ENCODE results near the gene NUBP2. TPM values are rescaled to one million over a fixed set of nuclear protein-coding genes. Genes with fewer than 3 reads are reported as not detected.

The NUBP2 gene
- total RNA-seq, 1 donor, result 26.2 TPM

DNA sequence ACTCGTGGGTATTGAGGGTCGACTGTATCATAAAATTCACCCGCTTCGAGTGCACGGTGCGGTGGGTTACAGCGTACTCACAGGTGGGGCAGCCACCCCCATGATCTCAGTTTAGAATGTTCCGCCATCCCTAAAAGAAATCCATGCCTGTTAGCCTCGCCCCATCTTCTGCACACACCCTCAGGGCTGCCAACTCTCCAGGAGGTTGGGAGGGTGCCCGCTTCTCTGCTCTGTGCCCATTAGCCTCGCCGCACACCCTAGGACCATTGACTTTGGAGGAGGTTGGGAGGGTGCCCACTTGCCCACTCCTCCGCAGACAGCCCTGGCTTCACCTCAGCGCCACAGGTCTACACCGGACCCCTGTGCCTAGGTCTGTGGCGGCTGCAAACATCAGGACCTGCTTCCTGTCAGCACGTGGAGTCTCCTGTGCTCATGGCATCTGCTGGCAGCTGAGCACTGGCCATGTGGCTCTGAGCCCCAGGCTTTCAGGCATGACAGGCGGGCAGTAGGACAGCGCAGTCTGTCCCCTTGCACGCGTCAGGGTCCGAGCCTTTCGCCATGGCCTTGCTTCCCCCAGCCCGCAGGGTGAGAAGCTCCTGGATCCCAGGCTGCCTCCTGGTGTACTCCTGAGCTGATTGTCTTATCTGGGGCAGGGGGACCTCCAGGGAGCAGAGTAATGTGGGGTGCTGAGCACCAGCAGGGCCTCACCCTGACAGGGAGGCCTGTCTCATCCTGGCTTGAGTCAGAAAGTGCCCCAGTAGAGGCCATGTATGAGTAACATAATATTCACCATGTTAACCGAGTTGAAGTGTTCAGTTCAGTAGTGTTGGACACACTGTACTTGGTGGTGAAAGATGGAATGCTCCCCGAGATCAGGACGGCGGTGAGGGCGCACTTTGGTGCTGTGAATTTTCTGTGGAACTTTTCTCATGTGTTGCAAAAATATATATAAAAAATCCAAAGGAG lies 33.3 kb upstream of the NUBP2 start:
- no peak overlapping the region for H3K4me3 ChIP-seq (ENCODE audit: low read length)
- H3K4me1 ChIP-seq (ENCODE audit: insufficient read depth, low read length), result no peaks in the 10 kb centered on the region
- no peaks in the 10 kb centered on the region for H3K27me3 ChIP-seq (ENCODE audit: insufficient read depth, low read length)
- no peaks in the 10 kb centered on the region for H3K9me3 ChIP-seq (ENCODE audit: low read depth, low read length)

DNA sequence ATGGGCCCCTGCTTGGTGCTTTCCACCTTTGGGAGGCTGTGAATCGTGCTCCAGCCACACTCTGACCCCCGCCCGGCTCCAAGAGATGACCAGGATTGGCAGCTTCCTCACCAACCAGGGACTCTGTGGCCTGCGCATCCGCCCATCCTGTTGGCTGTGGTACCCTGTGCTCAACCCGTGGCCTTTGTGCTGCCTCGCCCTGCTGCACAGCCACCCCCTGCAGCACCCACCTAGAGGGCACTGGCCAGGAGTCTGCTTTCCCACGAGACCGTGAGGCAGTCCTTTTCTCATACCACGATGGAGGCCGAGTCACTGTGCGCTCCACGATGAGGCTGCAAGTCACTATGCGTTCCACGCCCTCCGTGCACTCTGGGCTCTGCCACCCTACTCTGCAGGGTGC lies 30.8 kb upstream of the NUBP2 start:
- Histone ChIP-seq H3K4me3 (ENCODE audit: low read length) (no peak overlapping the region), H3K9me3 (ENCODE audit: low read depth, low read length) (no peaks in the 10 kb centered on the region), H3K27me3 (ENCODE audit: insufficient read depth, low read length) (no peaks in the 10 kb centered on the region), H3K4me1 (ENCODE audit: insufficient read depth, low read length) (no peaks in the 10 kb centered on the region)

DNA sequence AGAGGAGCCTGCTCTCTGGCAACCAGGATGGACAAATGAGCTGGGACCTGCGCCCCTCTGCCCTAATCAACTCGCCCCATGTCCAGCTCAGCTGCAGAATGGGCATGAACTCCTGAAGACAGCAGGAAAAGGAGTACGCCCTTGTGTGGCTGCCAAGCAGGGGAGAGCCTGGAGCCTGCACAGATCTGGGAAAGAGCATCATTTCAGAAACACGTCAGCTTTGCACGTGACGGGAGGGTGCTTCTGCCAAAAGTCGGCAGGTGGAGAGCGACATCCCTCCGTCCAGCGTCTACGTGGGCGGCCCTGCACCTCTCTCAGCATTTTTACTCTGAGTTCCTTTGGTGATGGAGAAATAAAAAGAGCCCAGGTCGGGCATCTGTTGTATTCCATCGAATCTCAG lies 29.9 kb upstream of the NUBP2 start:
- Histone ChIP-seq H3K4me3 (ENCODE audit: low read length) (no peak overlapping the region), H3K4me1 (ENCODE audit: insufficient read depth, low read length) (no peaks in the 10 kb centered on the region), H3K27me3 (ENCODE audit: insufficient read depth, low read length) (no peaks in the 10 kb centered on the region), H3K9me3 (ENCODE audit: low read depth, low read length) (no peaks in the 10 kb centered on the region)

DNA sequence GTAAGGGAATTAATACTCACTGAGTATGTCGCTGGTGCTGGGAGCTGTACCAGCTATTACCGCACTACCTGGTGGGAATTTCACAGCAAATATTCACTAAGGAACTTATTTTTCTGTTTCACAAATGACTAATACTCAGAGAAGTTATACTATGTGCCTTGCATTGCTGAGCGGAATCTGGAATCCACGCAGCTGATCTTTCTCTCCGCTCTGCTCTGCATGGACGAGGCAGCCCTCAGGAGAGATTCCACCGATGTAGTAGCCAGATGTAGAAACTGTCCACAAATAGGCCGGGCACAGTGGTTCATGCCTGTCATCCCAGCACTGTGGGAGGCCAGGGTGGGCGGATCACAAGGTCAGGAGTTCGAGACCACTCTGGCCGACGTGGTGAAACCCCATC lies 28.6 kb upstream of the NUBP2 start:
- no peaks in the 10 kb centered on the region for H3K27me3 ChIP-seq (ENCODE audit: insufficient read depth, low read length)
- no peaks in the 10 kb centered on the region for H3K4me1 ChIP-seq (ENCODE audit: insufficient read depth, low read length)
- no peaks in the 10 kb centered on the region for H3K9me3 ChIP-seq (ENCODE audit: low read depth, low read length)
- H3K4me3 ChIP-seq (ENCODE audit: low read length), result no peak overlapping the region

DNA sequence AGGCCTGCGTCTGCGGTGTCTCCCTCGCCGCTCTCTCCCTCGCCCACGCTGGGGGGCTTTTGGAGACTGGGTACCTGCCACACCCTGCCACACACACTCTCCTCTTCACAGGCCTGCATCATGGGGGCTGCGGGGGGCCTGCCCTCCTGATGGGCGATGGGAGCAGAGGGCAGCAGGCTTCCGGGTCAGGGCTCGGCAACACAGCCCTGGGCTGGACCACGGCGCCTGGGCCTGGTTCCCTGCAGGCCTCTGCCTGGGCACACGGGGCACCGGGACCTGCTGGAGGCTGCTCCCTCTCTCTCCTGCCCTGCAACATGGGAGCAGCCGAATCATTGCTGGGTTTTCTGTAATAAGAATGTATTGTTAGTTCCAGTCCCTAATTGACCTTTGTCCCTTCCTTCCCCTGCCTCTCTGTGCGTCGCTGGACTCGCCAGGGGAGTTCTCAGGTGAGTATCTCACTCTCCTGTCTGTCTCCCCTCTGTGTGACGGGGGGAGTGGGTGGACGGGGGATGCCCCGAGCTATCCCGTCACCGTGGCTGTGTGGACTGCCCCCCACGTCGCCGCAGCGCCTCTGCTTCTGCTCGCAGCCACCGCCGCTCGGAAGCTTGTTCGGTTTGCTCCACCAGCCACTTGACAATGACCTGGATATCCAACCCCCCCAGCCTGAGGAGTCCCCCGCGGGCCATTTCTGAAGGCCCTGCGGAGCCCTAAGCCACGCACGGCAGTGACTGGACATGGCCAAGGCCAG lies 24.9 kb upstream of the NUBP2 start:
- H3K9me3 ChIP-seq (ENCODE audit: low read depth, low read length), result no peaks in the 10 kb centered on the region
- no peak overlapping the region for H3K4me3 ChIP-seq (ENCODE audit: low read length)
- H3K4me1 ChIP-seq (ENCODE audit: insufficient read depth, low read length), result no peaks in the 10 kb centered on the region
- H3K27me3 ChIP-seq (ENCODE audit: insufficient read depth, low read length), result no peaks in the 10 kb centered on the region

DNA sequence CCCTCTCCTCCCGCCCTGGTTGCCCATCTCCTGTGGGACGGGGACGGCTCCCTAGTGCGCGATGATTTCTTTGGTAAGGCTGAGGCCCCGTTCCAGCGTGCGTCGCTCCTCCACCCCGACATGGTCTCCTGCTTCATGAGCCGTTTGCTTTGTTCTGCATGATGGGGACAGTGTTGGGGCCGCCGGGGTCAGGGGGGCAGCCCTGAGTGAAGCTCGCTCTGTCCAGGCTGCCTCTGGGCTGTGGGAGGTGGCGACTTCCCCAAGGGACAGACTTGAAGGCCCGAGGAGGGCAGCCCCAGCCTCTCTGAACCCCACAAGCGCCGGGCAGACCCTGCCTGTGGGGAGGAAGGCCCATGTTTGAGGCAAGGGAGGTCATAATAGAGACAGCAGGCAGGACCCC lies 23.8 kb upstream of the NUBP2 start:
- H3K4me3 ChIP-seq (ENCODE audit: low read length), result no peak overlapping the region
- H3K27me3 ChIP-seq (ENCODE audit: insufficient read depth, low read length), result no peaks in the 10 kb centered on the region
- H3K4me1 ChIP-seq (ENCODE audit: insufficient read depth, low read length), result no peaks in the 10 kb centered on the region
- no peaks in the 10 kb centered on the region for H3K9me3 ChIP-seq (ENCODE audit: low read depth, low read length)

DNA sequence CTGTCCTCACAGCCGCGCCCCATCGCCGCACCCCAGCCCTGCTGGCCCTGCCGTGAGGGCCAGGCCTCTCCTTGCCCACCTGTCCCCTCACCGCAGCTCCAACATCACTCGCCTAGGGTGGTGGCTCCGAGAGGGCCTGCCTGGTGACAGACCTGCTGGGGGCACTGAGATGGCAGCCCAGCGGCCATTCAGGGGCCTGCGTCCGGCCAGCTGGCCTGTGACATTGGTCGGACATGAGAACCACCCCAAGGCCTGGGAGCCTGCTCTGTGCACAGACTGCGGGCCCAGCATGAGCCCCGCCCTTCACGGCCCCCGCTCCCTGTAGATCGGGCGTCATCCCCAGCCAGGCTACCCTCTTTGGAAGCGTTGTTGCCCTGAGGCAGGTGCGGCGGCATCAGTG lies 23.2 kb upstream of the NUBP2 start:
- Histone ChIP-seq H3K4me3 (ENCODE audit: low read length) (no peak overlapping the region), H3K9me3 (ENCODE audit: low read depth, low read length) (no peaks in the 10 kb centered on the region), H3K4me1 (ENCODE audit: insufficient read depth, low read length) (no peaks in the 10 kb centered on the region), H3K27me3 (ENCODE audit: insufficient read depth, low read length) (no peaks in the 10 kb centered on the region)

DNA sequence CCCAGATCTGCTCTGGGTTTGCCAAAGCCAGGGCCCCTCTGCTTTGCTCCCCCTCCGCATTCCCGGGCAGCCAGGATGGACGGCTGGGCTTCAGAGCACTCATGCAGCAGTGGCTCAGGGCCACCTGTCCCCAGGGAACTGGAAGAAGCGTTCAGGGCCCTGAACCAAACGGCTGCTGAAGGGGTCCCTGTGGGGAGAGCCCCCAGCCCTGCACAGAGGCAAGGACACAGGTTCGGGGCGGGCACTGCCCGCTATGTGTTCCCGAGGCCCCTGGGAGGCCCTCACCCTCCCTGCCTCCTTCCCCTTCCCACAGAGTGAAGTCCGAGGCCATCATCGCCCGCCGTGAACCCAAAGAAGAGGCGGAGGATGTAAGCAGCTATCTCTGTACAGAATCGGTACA lies 21.8 kb upstream of the NUBP2 start:
- H3K4me1 ChIP-seq (ENCODE audit: insufficient read depth, low read length), result no peaks in the 10 kb centered on the region
- H3K27me3 ChIP-seq (ENCODE audit: insufficient read depth, low read length), result no peaks in the 10 kb centered on the region
- no peaks in the 10 kb centered on the region for H3K9me3 ChIP-seq (ENCODE audit: low read depth, low read length)
- no peak overlapping the region for H3K4me3 ChIP-seq (ENCODE audit: low read length)

DNA sequence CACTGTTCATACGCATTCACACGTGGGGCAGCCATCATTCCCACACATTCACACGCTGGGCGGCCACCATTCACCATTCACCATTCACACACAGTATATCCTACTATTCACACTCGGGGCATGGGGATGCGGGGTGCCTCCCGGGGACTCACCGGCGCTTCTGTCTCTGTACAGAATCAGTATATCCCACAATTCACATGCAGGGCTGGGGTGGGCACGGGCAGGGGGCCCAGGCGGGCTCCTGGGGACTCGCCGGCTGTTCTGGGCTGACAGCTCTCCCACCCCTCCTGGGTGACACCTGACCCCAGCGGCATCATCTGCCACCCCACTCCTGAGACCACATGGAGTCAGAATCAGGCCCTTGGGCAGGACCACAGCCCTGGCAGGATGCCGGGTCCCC lies 21.0 kb upstream of the NUBP2 start:
- no peaks in the 10 kb centered on the region for H3K27me3 ChIP-seq (ENCODE audit: insufficient read depth, low read length)
- no peak overlapping the region for H3K4me3 ChIP-seq (ENCODE audit: low read length)
- H3K4me1 ChIP-seq (ENCODE audit: insufficient read depth, low read length), result no peaks in the 10 kb centered on the region
- no peaks in the 10 kb centered on the region for H3K9me3 ChIP-seq (ENCODE audit: low read depth, low read length)

DNA sequence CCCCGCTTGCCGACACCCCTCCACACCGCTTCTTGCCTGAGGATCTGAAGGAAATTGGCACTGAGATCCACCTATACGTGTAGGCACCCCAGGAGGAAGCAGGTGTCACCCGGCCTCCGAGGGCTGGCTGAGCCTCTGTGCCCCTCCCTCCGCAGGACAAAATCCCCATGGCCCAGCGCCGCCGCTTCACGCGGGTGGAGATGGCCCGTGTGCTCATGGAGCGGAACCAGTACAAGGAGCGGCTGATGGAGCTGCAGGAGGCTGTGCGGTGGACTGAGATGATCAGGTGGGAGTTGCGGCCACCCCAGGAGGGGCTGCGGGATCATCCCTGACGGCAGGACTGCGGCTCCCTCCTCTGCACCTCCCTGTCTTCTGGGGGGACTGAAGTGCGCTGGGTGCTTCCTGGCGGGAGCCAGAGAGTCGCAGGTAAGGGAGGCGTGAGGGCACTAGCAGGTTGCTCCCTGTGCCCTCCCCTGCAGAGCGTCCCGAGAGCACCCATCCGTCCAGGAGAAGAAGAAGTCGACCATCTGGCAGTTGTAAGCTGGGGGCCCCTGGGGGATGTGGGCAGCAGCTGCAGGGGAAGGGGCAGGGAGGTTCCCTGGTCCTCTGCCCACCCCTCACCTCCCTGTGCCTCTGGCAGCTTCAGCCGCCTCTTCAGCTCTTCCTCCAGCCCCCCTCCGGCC lies 20.4 kb upstream of the NUBP2 start:
- no peak overlapping the region for H3K4me3 ChIP-seq (ENCODE audit: low read length)
- H3K27me3 ChIP-seq (ENCODE audit: insufficient read depth, low read length), result no peaks in the 10 kb centered on the region
- H3K4me1 ChIP-seq (ENCODE audit: insufficient read depth, low read length), result no peaks in the 10 kb centered on the region
- H3K9me3 ChIP-seq (ENCODE audit: low read depth, low read length), result no peaks in the 10 kb centered on the region

DNA sequence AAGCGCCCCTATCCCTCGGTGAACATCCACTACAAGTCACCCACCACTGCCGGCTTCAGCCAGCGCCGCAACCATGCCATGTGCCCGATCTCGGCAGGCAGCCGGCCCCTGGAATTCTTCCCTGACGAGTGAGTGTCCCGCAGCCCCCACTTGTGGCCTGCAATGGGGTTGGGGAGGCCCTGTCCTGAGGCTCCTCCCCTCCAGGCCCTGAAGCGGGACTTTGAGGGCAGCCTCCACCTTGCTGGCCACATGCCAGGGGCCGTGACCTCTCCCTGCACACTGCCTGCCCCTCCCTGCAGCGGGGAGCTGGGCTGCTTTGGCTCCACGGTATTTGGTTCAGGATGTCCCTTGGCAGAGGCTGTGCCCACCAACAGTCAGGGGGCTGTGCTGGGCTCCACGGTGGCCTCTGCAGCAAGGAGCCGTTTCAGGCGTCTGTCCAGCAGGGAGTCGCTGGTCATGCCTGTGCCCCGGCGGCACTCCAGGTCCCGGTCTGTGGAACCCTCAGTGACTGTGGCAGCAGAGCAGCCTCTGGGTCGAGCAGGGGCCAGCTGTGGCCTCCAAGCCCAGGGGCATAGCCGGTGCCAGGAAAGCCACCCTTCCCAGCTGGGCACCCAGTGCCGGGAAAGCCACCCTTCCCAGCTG lies 19.8 kb upstream of the NUBP2 start:
- H3K9me3 ChIP-seq (ENCODE audit: low read depth, low read length), result no peaks in the 10 kb centered on the region
- H3K27me3 ChIP-seq (ENCODE audit: insufficient read depth, low read length), result no peaks in the 10 kb centered on the region
- H3K4me1 ChIP-seq (ENCODE audit: insufficient read depth, low read length), result no peaks in the 10 kb centered on the region
- no peak overlapping the region for H3K4me3 ChIP-seq (ENCODE audit: low read length)

DNA sequence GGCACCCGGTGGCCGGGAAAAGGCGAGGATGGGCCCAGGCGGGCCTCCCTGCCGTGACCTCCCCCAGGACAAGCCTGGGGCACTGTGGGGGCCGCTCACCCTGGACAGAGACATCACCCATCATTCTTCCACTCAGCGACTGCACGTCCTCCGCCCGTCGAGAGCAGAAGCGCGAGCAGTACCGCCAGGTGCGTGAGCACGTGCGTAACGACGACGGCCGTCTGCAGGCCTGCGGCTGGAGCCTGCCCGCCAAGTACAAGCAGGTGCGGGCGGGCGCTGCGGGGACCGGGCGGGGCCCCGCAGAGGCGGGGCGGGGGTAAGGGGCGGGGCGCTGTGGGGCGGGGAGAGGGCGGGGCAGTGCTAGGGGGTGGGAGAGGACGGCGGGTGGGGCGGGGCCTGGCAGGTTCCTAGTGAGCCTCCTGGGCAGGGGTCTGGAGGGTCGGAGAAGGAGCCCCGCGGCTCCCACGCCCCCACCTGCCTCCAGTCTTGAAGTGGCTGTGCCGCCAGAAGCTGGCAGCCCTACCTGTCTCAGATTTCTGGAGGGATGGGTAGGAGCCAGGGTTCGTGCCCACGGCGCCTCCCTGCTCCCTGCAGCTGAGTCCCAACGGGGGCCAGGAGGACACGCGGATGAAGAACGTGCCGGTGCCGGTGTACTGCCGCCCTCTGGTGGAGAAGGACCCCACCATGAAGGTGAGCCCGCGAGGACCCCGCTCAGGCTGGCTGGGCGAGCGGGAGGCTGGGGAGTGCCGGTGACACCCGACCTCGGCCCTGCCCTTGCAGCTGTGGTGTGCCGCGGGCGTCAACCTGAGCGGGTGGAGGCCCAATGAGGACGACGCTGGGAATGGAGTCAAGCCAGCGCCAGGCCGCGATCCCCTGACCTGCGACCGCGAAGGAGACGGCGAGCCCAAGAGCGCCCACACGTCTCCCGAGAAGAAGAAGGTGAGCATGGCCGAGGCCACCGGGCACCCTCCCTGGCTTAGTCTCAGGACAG lies 18.9 kb upstream of the NUBP2 start:
- Histone ChIP-seq H3K4me1 (ENCODE audit: insufficient read depth, low read length) (no peaks in the 10 kb centered on the region), H3K4me3 (ENCODE audit: low read length) (no peak overlapping the region), H3K9me3 (ENCODE audit: low read depth, low read length) (no peaks in the 10 kb centered on the region), H3K27me3 (ENCODE audit: insufficient read depth, low read length) (no peaks in the 10 kb centered on the region)

DNA sequence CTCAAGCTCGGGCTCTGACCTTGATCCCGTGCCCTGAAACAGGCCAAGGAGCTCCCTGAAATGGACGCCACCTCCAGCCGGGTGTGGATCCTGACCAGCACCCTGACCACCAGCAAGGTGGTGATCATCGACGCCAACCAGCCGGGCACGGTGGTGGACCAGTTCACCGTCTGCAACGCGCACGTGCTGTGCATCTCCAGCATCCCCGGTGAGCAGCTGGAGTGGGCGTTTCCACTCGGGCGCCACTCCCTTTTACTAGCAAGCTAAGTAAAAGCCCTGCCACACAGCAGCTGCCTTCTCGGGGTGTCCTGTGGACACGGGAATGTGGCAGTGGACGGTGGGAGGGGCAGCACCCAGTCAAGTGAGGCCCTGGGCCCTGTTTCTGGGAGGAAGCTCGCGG lies 17.8 kb upstream of the NUBP2 start:
- Histone ChIP-seq H3K27me3 (ENCODE audit: insufficient read depth, low read length) (no peaks in the 10 kb centered on the region), H3K9me3 (ENCODE audit: low read depth, low read length) (no peaks in the 10 kb centered on the region), H3K4me3 (ENCODE audit: low read length) (no peak overlapping the region), H3K4me1 (ENCODE audit: insufficient read depth, low read length) (peaks cover 1% of the 10 kb centered on the region)

DNA sequence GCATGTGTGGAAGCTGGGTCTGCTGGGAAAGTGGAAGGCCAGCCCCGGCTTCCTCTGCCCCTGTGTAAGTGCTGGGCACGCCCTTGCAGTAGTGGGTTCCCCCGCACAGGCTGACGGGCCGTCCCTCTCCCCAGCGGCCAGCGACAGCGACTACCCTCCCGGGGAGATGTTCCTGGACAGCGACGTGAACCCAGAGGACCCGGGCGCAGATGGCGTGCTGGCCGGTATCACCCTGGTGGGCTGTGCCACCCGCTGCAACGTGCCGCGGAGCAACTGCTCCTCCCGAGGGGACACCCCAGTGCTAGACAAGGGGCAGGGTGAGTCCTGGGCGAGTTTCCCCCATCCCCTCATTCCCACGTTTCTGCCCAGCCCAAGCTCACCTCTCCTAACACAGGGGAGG lies 16.9 kb upstream of the NUBP2 start:
- H3K27me3 ChIP-seq (ENCODE audit: insufficient read depth, low read length), result no peaks in the 10 kb centered on the region
- peaks cover 10% of the 10 kb centered on the region for H3K4me1 ChIP-seq (ENCODE audit: insufficient read depth, low read length)
- H3K9me3 ChIP-seq (ENCODE audit: low read depth, low read length), result no peaks in the 10 kb centered on the region
- H3K4me3 ChIP-seq (ENCODE audit: low read length), result no peak overlapping the region

Measured in mononuclear cell (primary cell).